K562 (cell line): Measurements from ENCODE around the gene ZNF485. TPM values are rescaled to one million over a fixed set of nuclear protein-coding genes. Genes with fewer than 3 reads are reported as not detected.

Experiments
- BRD9 ChIP-seq: fragments of 450-650 bp; IDR thresholded peaks from 2 replicates; pipeline ENCODE4 v1.6.1; 2018; ENCODE audit warnings: low read depth; ENCODE audit not compliant: partially characterized antibody
- HDAC1 ChIP-seq, 2 experiments: fragments of 450-650 bp; IDR thresholded peaks; 2 replicates each; pipeline ENCODE4 v1.6.1; 2016 to 2017; ENCODE audit warnings: inconsistent platforms in 1 of 2, mild to moderate bottlenecking in 1 of 2, moderate library complexity in 1 of 2
- NCOA2 ChIP-seq, 2 experiments: fragments of 450-650 bp; IDR thresholded peaks; 2 replicates each; pipeline ENCODE4 v1.6.1; 2018; ENCODE audit warnings: mild to moderate bottlenecking in 2 of 2, moderate library complexity in 1 of 2; ENCODE audit not compliant: partially characterized antibody in 2 of 2
- NR2F6 ChIP-seq: fragments of 450-650 bp; formaldehyde crosslinking; IDR thresholded peaks from 2 replicates; pipeline ENCODE4 v1.4.0; 2020; ENCODE audit warnings: mild to moderate bottlenecking
- PCBP2 ChIP-seq: fragments of 200-400 bp; formaldehyde crosslinking; IDR thresholded peaks from 2 replicates; pipeline ENCODE4 v1.6.1; 2018; ENCODE audit warnings: low read length, low read depth, mild to moderate bottlenecking, moderate library complexity; ENCODE audit not compliant: poor library complexity, severe bottlenecking
- SAFB2 ChIP-seq: fragments of 200-400 bp; formaldehyde crosslinking; IDR thresholded peaks from 2 replicates; pipeline ENCODE4 v1.6.1; 2018; ENCODE audit warnings: borderline replicate concordance, low read length, low read depth, moderate library complexity; ENCODE audit not compliant: severe bottlenecking
- SIX5 ChIP-seq, 2 experiments: IDR thresholded peaks; 2 replicates each; pipeline ENCODE4 v1.6.1; 2011; ENCODE audit warnings: low read length in 2 of 2, borderline replicate concordance in 1 of 2, low read depth in 1 of 2, mild to moderate bottlenecking in 1 of 2, moderate library complexity in 1 of 2; ENCODE audit not compliant: insufficient read depth in 1 of 2
- TBP ChIP-seq: optimal IDR thresholded peaks from 2 replicates; pipeline ENCODE3; 2011; ENCODE audit warnings: low read depth, low read length, improper control_type of control experiment
- TEAD2 ChIP-seq: fragments of 450-650 bp; IDR thresholded peaks from 2 replicates; pipeline ENCODE4 v1.6.1; 2016; ENCODE audit warnings: missing genetic modification characterization, control low read depth, missing compliant biosample characterization
- TOE1 ChIP-seq, 2 experiments: fragments of 450-650 bp in 1 of 2; sonication (generic) in 1 of 2; formaldehyde crosslinking in 1 of 2; IDR thresholded peaks; 2 replicates each; pipeline versions ENCODE4 v1.7.1 to v1.8.0; 2016 to 2022; ENCODE audit warnings: borderline replicate concordance in 2 of 2, mild to moderate bottlenecking in 2 of 2, antibody characterized with exemption in 1 of 2, inconsistent platforms in 1 of 2, low read depth in 1 of 2, missing genetic modification reagents in 1 of 2, moderate library complexity in 1 of 2
- XRCC4 ChIP-seq: IDR thresholded peaks from one replicate; pipeline ENCODE4 v1.6.1; 2011; ENCODE audit not compliant: insufficient read depth, insufficient read length; ENCODE audit errors: extremely low read depth
- ZNF644 ChIP-seq: fragments of 200-800 bp; sonication (Bioruptor generic); IDR thresholded peaks from 2 replicates; pipeline ENCODE4 v1.6.1; 2016; ENCODE audit warnings: low read depth, missing genetic modification characterization, missing compliant biosample characterization
- ZNF699 ChIP-seq: fragments of 250-450 bp; sonication (Bioruptor Pico); IDR thresholded peaks from 2 replicates; pipeline ENCODE4 v1.8.0; 2021; ENCODE audit warnings: mild to moderate bottlenecking, moderate library complexity; ENCODE audit not compliant: insufficient replicate concordance
- polyA plus RNA-seq, 8 experiments: library from polyadenylated mRNA; depleted of rRNA in 4 of 8; stranded (reverse) in 5 of 8; unstranded in 3 of 8; fragments of >200 nt; fragmentation: Nextera tagmentation in 2 of 8; fragmentation: Illumina TruSeq in 1 of 8; extraction: Ambion mirVana in 2 of 8; extraction: Trizol in 1 of 8; gene quantifications; 2 replicates each; pipeline versions ENCODE4 v1.2.1 to v1.2.3, GENCODE V29; 2011 to 2014; ENCODE audit warnings: inconsistent platforms in 1 of 8, missing spikeins in 1 of 8
- total RNA-seq, 7 experiments: library from RNA; depleted of rRNA in 6 of 7; stranded (reverse); fragments of >200 nt in 6 of 7; fragmentation: Illumina TruSeq in 2 of 7; extraction: Trizol in 2 of 7; gene quantifications; 2 replicates each; pipeline versions ENCODE4 v1.2.1 to v1.2.3, GENCODE V29; 2011 to 2021; ENCODE audit warnings: low replicate concordance in 1 of 7
- TF ChIP-seq, protein P1 (sequence below), 2 experiments: fragments of 450-650 bp; conservative IDR thresholded peaks; 2 replicates each; pipeline ENCODE4 v1.6.1; 2017; ENCODE audit warnings: mild to moderate bottlenecking in 2 of 2, moderate library complexity in 2 of 2
- TF ChIP-seq, protein P2 (sequence below): IDR thresholded peaks from 2 replicates; pipeline ENCODE4 v1.6.1; 2011; ENCODE audit not compliant: insufficient read length; ENCODE audit errors: extremely low read depth
- TF ChIP-seq, protein P3 (sequence below): IDR thresholded peaks from 2 replicates; pipeline ENCODE4 v1.6.1; 2016; ENCODE audit warnings: missing genetic modification characterization, missing compliant biosample characterization
- TF ChIP-seq, protein P4 (sequence below): fragments of 450-650 bp; IDR thresholded peaks from 2 replicates; pipeline ENCODE4 v1.6.1; 2017; ENCODE audit warnings: antibody characterized with exemption

The ZNF485 gene
- total and polyA plus RNA-seq, 9 of the 15 experiments (the other 6 are each of a cell fraction or from before 2014, with no cell fraction given), result 8.0 to 18.7 (median 11.9) TPM

GRCh38 chr10:43648398-43649184 is 42.4 kb downstream of the ZNF485 start, which contains the start of gene ZNF32 (continued):
- TF ChIP-seq HDAC1 (IDR thresholded peaks at IDR 0.05) (0 out of 4 replicates have a peak, but pooled peaks of 1 of the 2 experiments have one; percentile 18), TOE1 (IDR thresholded peaks at IDR 0.05; ENCODE audit: borderline replicate concordance) (no peak), TOE1 (CRISPR knock-in tag; IDR thresholded peaks at IDR 0.05; ENCODE audit: borderline replicate concordance, low read depth) (no peak), XRCC4 (no peak), ZNF644 (tag) (peak; percentile 80), SAFB2 (no peak), SIX5 (IDR thresholded peaks at IDR 0.05; ENCODE audit: borderline replicate concordance in 1 of 2, insufficient read depth in 1 of 2, low read depth in 1 of 2, low read length in 2 of 2) (peak; percentile 92 to 94), TEAD2 (tag) (no peak), ZNF699 (no peak), TBP (peak; percentile 7), BRD9 (no peak), PCBP2 (no peak), NCOA2 (IDR thresholded peaks at IDR 0.05; ENCODE audit: partially characterized antibody in 2 of 2) (no peak), NR2F6 (CRISPR knock-in tag) (no peak)
- TF ChIP-seq, protein P1, sequence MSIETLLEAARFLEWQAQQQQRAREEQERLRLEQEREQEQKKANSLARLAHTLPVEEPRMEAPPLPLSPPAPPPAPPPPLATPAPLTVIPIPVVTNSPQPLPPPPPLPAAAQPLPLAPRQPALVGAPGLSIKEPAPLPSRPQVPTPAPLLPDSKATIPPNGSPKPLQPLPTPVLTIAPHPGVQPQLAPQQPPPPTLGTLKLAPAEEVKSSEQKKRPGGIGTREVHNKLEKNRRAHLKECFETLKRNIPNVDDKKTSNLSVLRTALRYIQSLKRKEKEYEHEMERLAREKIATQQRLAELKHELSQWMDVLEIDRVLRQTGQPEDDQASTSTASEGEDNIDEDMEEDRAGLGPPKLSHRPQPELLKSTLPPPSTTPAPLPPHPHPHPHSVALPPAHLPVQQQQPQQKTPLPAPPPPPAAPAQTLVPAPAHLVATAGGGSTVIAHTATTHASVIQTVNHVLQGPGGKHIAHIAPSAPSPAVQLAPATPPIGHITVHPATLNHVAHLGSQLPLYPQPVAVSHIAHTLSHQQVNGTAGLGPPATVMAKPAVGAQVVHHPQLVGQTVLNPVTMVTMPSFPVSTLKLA (conservative IDR thresholded peaks at IDR 0.05), result 0 out of 4 replicates have a peak, but pooled peaks of 1 of the 2 experiments have one; percentile 46
- TF ChIP-seq, protein P2, sequence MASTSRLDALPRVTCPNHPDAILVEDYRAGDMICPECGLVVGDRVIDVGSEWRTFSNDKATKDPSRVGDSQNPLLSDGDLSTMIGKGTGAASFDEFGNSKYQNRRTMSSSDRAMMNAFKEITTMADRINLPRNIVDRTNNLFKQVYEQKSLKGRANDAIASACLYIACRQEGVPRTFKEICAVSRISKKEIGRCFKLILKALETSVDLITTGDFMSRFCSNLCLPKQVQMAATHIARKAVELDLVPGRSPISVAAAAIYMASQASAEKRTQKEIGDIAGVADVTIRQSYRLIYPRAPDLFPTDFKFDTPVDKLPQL, result no peak
- TF ChIP-seq, protein P3, sequence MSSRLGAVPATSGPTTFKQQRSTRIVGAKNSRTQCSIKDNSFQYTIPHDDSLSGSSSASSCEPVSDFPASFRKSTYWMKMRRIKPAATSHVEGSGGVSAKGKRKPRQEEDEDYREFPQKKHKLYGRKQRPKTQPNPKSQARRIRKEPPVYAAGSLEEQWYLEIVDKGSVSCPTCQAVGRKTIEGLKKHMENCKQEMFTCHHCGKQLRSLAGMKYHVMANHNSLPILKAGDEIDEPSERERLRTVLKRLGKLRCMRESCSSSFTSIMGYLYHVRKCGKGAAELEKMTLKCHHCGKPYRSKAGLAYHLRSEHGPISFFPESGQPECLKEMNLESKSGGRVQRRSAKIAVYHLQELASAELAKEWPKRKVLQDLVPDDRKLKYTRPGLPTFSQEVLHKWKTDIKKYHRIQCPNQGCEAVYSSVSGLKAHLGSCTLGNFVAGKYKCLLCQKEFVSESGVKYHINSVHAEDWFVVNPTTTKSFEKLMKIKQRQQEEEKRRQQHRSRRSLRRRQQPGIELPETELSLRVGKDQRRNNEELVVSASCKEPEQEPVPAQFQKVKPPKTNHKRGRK (tag), result no peak
- TF ChIP-seq, protein P4, sequence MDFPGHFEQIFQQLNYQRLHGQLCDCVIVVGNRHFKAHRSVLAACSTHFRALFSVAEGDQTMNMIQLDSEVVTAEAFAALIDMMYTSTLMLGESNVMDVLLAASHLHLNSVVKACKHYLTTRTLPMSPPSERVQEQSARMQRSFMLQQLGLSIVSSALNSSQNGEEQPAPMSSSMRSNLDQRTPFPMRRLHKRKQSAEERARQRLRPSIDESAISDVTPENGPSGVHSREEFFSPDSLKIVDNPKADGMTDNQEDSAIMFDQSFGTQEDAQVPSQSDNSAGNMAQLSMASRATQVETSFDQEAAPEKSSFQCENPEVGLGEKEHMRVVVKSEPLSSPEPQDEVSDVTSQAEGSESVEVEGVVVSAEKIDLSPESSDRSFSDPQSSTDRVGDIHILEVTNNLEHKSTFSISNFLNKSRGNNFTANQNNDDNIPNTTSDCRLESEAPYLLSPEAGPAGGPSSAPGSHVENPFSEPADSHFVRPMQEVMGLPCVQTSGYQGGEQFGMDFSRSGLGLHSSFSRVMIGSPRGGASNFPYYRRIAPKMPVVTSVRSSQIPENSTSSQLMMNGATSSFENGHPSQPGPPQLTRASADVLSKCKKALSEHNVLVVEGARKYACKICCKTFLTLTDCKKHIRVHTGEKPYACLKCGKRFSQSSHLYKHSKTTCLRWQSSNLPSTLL, result no peak
